Effector CD8-positive, alpha-beta T cell (primary cell): ENCODE results near the gene ADH1A.
"Not testable (repeated sequence)": the region's sequence is repeated elsewhere in the genome, so short reads cannot be mapped to it uniquely, and the experiment has no call there.

Experiments used
- DNase-seq: peaks from one replicate; lab custom pipeline; 2025; lab: John Stamatoyannopoulos, UW
- total RNA-seq, 4 experiments: gene quantifications; one replicate each; lab custom pipeline; 2026; lab: John Stamatoyannopoulos, UW

Gene ADH1A
- total RNA-seq, result 0 reads per million in 4 experiments

GRCh38 chr4:99290848-99291786 lies at the start of gene ADH1A:
Gene ADH1A (minus strand): TSS chr4:99290985. CDS start chr4:99290914, 71 bp downstream.
- DNase-seq, result no peak

DNA sequence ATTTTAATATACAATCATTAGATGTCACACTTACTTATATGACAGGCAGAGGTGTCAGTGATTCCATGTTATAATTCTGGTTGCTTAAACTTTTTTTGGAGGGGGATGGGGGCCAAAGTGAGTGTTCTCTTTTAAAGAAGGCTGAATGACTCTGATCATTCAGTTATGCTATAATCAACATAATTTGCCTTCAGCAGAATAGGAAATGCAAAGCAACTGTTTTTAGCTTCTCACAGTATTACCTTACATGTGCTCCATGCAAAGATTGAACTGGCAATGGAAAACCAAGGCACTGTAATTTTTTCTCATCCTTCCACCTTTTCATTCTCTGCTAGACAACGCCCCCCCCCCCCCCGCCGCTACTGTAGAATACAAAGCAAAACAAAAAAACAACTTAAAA lies 48.4 kb upstream of the ADH1A start:
- no peak for DNase-seq

- DNase-seq, result no peak
Observed at GRCh38 chr4:99336553-99336952, 45.8 kb upstream of the ADH1A start.

DNA sequence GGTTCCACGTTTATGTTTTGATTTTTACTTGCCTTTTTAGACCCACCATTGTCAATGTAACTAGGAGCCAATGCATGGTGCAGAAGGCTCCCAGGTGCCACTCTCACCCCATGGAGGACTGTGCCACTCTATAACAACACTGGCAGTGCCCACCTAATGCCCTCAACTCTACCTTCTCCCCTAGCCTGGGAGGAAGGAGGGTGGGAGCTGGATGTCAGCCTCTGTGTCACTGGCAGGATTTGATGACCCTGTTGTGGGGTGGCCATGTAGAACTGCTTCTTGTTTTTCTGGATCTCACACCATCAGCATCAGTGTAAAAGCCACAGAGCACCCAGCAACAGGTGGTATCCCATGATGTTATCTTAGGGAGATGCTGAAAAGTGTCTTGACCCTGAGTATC lies 44.1 kb upstream of the ADH1A start:
- DNase-seq, result no peak

DNA sequence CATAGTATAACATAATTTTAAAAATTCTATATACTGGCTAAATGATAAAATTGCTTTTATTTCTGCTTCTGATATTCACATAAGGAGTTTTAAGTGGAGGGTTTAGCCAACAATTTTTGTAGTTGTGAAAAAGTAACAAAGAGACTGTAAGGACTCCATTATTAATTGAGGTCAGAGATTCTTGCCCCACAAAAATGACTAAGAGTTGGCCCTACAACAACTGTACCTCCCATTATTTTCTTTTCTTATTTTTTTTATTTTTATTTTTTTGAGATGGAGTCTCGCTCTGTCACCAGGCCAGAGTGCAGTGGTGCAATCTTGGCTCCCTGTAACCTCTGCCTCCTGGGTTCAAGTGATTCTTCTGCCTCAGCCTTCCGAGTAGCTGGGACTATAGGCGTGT lies 39.9 kb upstream of the ADH1A start:
- DNase-seq, result no peak

GRCh38 chr4:99329876-99330275 lies 39.1 kb upstream of the ADH1A start:
- DNase-seq, result no peak

DNA sequence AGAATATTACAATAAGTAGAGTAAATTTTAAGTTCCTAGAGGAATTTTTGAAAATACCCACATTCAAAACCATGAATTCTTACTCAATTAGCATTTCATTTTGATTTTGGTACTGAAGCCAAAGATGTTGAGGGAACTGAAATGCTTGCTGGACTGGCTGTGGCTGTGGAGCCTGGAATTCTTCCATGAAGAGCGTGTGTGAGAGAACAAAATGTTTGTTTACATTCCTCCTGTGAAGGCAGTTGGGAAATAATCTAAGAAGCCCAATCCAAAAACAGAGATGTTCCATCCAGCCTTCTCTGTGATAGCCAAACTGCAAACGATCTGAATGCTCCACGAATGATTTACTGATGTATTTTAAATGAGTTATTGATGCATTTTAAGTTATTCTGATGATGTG lies 34.2 kb upstream of the ADH1A start:
- DNase-seq, result no peak

DNA sequence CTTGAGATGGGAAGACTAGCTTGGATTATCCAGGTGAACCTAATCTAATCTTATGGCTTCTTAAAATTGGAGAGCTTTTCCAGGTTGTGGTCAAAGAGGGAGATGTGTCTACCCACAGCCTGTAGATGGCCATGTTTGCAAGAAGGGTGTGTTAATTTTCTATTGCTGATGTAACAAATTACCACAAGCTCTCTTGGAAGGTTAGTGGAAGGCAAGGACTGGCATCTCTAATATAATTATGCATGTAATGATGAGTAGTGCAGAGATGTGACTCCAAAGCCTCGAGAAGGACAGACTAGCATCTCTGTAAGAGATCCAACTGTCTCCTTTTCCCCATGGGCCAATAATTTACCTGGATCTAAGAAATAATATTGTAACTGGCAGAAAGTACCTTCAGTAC lies 33.6 kb upstream of the ADH1A start:
- no peak for DNase-seq

DNA sequence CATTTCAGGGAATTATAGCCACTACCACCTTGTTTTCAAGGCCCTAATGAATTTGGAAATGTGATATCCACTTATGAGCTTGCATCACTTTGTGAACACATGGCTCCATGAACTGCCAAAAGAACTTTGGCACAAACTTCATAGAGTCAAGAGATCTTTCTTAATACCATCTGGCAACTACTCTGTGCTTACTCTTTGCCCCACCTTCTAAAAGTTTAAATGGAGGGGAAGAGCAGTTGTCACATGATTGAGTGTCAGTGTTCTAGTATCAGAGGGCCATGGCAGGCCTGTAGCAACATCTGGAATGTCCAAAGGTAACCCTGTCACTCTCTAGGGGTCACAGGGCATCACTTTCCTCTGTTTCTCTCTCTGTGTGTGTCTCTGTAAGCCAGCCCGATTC lies 33.0 kb upstream of the ADH1A start:
- no peak for DNase-seq

DNA sequence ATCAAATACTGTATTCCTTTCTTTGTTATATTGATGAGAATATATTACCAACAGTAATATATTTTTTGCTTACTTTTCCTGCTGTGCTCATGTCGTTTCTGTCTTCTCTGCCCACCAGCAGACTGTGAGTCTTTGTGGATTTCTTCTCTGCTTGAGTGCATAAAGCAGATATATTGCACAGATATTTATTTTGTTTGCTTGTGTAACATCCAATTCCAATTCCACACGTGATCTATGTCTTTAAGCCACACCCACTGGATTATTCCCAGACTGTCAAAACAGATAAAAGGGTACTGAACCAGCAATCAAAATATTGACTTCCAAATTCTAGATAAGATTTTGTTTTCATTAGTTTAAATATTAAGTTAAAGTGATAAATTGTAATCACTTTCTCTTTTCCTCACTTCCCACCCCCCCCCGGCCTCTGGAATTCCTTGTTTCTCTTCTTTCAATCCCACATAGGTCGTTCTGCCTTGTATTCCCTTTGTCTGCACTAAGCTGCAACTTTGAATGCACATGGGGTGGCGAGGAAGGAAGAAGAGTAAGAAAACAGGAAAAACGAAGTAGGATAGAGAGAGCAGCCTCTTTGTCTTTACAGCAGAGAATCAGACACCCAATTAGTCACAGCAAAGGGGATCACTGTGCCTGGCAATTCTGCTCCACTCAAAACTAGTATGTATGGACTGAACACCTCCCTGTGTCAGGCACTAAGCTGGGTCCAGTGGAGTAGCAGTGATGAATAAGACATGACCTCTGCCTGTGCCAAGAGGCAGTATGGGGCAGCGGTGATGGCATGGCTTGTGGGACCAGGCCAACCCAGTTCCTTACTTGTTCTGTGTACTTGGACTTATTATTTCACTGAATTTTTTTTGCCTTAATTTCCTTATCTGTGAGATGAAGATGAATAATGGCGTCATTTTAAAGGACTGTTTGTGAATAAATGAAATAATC lies 30.7 kb upstream of the ADH1A start, which contains the start of gene ADH1B:
Gene ADH1B (minus strand): TSS at position 161 of the 951 bp plus-strand sequence. CDS start 70 bp downstream, at position 91.
- no peak for DNase-seq

DNA sequence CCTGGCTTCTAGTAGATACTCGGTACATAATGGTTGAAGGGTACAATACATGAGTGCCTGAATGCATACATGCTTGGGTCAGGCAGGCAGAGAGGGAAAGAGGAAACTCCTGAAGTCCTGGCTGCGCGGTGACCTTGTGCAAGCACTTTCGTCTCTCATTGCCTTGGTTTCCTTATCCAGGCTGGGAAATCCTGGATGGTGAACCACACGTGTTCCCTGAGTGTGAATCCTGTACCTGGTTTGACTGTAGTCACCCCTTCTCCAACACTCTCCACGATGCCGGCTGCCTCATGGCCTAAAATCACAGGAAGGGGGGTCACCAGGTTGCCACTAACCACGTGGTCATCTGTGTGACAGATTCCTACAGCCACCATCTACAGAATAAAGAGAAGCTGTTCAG lies 27.0 kb upstream of the ADH1A start:
- DNase-seq, result not testable (repeated sequence)

DNA sequence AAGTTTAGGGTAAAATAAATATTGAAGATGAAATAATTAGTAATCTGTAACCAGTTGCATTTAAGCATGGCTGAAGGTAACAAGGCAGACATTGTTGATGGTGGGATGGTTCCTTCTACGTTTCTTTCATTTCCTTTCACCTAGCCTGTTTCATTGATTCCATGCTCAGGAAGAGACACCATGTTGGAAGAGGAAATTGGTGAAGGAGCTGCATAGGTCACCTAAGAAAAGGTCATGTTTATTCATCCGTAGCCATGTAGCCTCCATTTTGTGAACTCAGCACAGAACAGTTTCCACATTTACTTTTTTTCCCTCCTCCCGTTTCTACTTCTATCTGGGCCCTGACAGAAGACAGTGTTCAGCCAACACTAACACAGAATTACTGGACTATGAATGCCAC lies 26.6 kb upstream of the ADH1A start:
- no peak for DNase-seq

- DNase-seq, result no peak
Observed at GRCh38 chr4:99315839-99316238, 25.1 kb upstream of the ADH1A start.

- DNase-seq, result no peak
Observed at GRCh38 chr4:99314211-99314610, 23.4 kb upstream of the ADH1A start.

- no peak for DNase-seq
Observed at GRCh38 chr4:99310389-99310788, 19.6 kb upstream of the ADH1A start.

- no peak for DNase-seq
Observed at GRCh38 chr4:99305638-99306400, 15.0 kb upstream of the ADH1A start.

DNA sequence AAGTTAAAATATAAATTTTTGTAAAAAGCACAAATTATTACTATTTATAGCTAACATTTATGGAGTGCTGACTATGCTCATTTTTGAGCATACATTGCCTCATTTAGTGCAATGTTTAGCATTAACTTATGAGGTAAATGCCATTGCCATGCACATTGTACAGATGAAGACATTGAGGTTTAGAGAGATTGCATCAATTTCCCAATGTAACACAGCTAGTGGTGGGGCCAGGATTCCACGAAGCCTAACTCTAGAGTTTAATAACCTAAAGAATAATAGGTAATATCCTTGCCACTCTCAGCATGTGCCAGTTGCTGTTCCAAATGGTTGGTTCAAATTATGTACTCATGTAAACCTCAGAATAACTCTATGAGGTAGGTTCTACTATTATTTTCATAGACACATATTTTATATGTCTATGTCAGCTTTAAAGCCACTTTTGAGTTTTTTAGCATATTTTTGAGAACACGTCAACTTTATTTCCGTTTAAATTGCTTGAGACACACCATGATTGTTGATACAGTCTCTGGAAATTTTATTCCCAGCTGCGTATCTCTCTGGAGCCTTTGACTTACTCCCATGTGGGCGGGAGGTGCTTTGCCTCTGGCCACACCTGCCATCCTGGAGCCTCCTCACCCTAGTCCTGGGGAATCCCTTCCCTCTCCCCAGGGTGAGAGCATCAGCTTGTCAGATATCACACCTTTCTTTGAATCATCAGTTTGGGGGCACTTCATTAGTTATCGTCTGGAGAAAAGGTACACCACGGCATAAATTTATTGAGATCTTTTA lies 10.8 kb upstream of the ADH1A start:
- DNase-seq, result no peak

DNA sequence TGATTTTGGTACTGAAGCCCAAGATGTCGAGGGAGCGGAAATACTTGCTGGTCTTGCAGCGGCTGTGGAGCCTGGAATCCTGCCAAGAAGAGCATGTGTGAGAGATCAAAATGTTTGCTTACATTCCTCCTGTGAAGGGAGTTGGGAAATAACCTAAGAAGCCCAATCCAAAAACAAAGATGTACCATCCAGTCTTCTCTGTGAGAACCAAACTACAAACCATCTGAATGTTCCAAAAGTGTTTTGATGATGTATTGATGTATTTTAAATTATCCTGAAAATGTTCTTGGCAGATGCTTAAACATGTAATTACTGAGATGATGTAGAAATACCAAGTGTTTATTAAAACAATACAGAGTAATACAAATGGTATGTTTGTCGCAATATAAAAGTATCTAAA lies 10.1 kb upstream of the ADH1A start:
- no peak for DNase-seq

DNA sequence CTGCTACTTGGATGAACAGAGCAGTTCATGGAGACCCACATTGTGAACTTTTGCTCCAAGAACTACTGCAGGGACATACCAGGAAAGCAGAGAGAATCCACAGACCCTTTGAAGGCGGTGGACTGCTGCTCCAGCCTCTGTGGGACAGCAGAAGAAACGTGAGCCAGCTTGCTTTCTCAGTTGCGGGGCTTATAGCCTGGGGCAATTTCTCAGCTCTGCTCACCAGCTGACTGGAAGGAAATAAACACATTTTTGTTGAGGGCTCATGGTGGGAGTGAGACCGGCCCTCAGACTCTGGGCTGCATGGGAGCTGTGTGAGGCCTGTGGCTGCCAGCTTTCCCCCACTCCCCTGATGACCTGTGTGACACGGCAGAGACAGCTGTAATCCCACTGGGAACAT lies 2.6 kb upstream of the ADH1A start:
- no peak for DNase-seq

DNA sequence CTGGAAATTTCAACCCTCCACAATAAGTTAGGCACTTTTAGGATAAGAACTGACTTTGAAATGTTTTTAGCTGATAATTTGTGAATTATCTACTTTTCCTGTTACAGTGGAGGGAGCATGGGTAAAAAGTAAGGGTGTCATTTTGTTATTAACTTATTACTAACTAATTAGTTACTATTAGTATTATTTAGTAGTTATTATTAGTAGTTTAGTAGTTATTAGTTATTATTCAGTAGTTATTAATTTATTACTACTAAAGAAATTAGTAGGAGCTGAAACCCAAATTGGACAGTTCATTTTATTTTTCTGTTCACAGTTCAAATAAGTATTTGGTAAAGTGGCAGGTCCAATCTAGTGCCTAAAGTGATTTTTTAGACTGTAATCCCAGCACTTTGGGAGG lies 5.4 kb downstream of the ADH1A start:
- DNase-seq, result no peak

DNA sequence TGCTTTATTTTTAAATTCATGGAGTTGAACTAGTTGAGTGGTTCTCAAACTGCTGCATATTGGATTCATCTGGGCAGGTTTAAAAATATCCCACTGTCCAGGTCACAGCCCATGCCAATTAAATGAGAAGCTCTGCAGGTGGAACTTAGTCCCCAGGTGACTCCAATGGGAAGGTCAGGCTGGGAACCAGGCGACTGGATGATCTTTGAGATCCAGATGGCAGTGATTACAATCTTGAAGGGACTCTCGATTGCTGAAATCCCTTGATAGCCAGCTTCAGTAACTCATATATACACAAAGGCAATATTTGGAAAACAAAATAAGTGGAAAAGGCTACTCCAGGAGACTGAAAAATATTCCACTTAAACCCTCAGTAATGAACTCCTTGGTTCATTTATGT lies 8.1 kb downstream of the ADH1A start:
- no peak for DNase-seq
